ENCODE results near the gene ACSL3.

DNA sequence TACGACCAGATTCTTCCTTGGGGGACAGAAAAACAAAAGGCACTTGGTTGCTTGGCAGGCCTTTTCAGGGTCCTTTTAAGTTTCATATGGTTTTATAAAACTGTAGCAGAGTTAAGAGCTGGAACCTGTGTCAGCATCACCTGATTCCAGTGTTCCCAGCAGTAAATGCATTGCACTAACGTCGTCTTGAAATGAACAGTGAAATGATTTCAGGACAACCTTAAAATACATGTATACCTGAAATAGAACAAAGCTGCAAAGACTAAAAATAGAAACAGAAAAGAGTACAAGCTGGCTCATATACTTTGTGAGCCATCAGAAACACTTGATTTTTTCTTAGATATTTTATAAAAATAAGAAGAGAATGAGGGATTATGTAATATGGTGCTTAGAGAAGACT, 51.9 kb downstream of the ACSL3 start:
- TF ChIP-seq CTCF (IDR thresholded peaks at IDR 0.05): no peak
- no peak for TF ChIP-seq POLR2AphosphoS5 (IDR thresholded peaks at IDR 0.05)

Data from transverse colon (tissue), 4 donors.